Measurements from ENCODE around the gene PAFAH1B2. TPM values are rescaled to one million over a fixed set of nuclear protein-coding genes. Genes with fewer than 3 reads are reported as not detected.
A peak's percentile ranks its signal among the peaks of the same experiment; 100 is the strongest.

The PAFAH1B2 gene
- 10 to 100 TPM; 18.0 to 23.3 (median 20.9) TPM for polyA plus RNA-seq (ENCODE audit: low read depth in 6 of 6)

- H3K4me3 Mint-ChIP-seq, result peak within 1 kb of the TSS; percentile 95 to 99 (median 98)
- no peaks in the 10 kb centered on the region for H3K9me3 Mint-ChIP-seq
- H3K27ac Mint-ChIP-seq, result peak within 1 kb of the TSS; percentile 94 to 99 (median 98)
- H3K36me3 Mint-ChIP-seq, result peaks cover 0 to 14% of the 10 kb centered on the region in 2 donors
- DNase-seq, result peak; percentile 97
- H3K27me3 Mint-ChIP-seq, result peaks cover 0 to 13% (median 8%) of the 10 kb centered on the region in 3 donors
- peak; percentile 88 to 93 for ATAC-seq (ENCODE audit: low read depth in 2 of 2)
- peaks cover 26 to 48% (median 45%) of the 10 kb centered on the region in 3 donors for H3K4me1 Mint-ChIP-seq
These were observed at the start of gene PAFAH1B2 for GRCh38 chr11:117143871-117144476. TSS of gene PAFAH1B2 (plus strand) at chr11:117144287. CDS start at chr11:117152448, 8,161 bp downstream.

GRCh38 chr11:117094776-117095175 lies 49.3 kb upstream of the PAFAH1B2 start:
- ATAC-seq (ENCODE audit: low read depth in 2 of 2), result no peak
- Mint-ChIP-seq H3K27ac (peak overlapping the region in 4 of 6 donors; percentile 44 to 99 (median 91)), H3K9me3 (peaks cover 0 to 2% (median 0%) of the 10 kb centered on the region in 7 donors), H3K4me3 (peak overlapping the region; percentile 3 to 99 (median 90)), H3K4me1 (peaks cover 80 to 88% (median 83%) of the 10 kb centered on the region in 3 donors), H3K27me3 (no peaks in the 10 kb centered on the region), H3K36me3 (peaks cover 13 to 14% of the 10 kb centered on the region in 2 donors)
- no peak for DNase-seq

- Mint-ChIP-seq H3K36me3 (peaks cover 13 to 14% of the 10 kb centered on the region in 2 donors), H3K4me1 (peaks cover 73 to 82% (median 76%) of the 10 kb centered on the region in 3 donors), H3K27ac (peak overlapping the region; percentile 92 to 99 (median 98)), H3K27me3 (no peaks in the 10 kb centered on the region), H3K4me3 (peak overlapping the region; percentile 88 to 99 (median 97)), H3K9me3 (peaks cover 0 to 2% (median 0%) of the 10 kb centered on the region in 7 donors)
- no peak for DNase-seq
- ATAC-seq (ENCODE audit: low read depth in 2 of 2), result no peak
These were observed 48.6 kb upstream of the PAFAH1B2 start for GRCh38 chr11:117095284-117096161.

- peak; percentile 11 to 24 for ATAC-seq (ENCODE audit: low read depth in 2 of 2)
These were observed 47.7 kb upstream of the PAFAH1B2 start for GRCh38 chr11:117096201-117096991.

GRCh38 chr11:117097014-117097388 lies 47.1 kb upstream of the PAFAH1B2 start:
- ATAC-seq (ENCODE audit: low read depth in 2 of 2) (no peak), DNase-seq (no peak)
- H3K27ac Mint-ChIP-seq, result peak overlapping the region; percentile 98 to 99 (median 98)
- H3K4me3 Mint-ChIP-seq, result peak overlapping the region; percentile 88 to 99 (median 97)
- H3K27me3 Mint-ChIP-seq, result no peaks in the 10 kb centered on the region
- peaks cover 0 to 1% (median 0%) of the 10 kb centered on the region in 7 donors for H3K9me3 Mint-ChIP-seq
- peaks cover 9 to 13% of the 10 kb centered on the region in 2 donors for H3K36me3 Mint-ChIP-seq
- peaks cover 62 to 68% (median 67%) of the 10 kb centered on the region in 3 donors for H3K4me1 Mint-ChIP-seq

More at GRCh38 chr11:117096201-117096991, 47.7 kb upstream of the PAFAH1B2 start:
- H3K36me3 Mint-ChIP-seq, result peaks cover 13 to 14% of the 10 kb centered on the region in 2 donors
- H3K27ac Mint-ChIP-seq, result peak overlapping the region; percentile 98 to 99 (median 98)
- H3K27me3 Mint-ChIP-seq, result no peaks in the 10 kb centered on the region
- peaks cover 68 to 74% (median 72%) of the 10 kb centered on the region in 3 donors for H3K4me1 Mint-ChIP-seq
- peak; percentile 65 for DNase-seq
- H3K4me3 Mint-ChIP-seq, result peak overlapping the region; percentile 88 to 99 (median 97)
- H3K9me3 Mint-ChIP-seq, result peaks cover 0 to 2% (median 0%) of the 10 kb centered on the region in 7 donors

- H3K27me3 Mint-ChIP-seq, result no peaks in the 10 kb centered on the region
- H3K9me3 Mint-ChIP-seq, result no peaks in the 10 kb centered on the region
- DNase-seq (peak; percentile 39), ATAC-seq (ENCODE audit: low read depth in 2 of 2) (peak; percentile 17 to 20)
- H3K4me1 Mint-ChIP-seq, result peaks cover 56 to 62% (median 60%) of the 10 kb centered on the region in 3 donors
- peak overlapping the region; percentile 88 to 99 (median 97) for H3K4me3 Mint-ChIP-seq
- peak overlapping the region; percentile 98 to 99 (median 98) for H3K27ac Mint-ChIP-seq
- H3K36me3 Mint-ChIP-seq, result peaks cover 3 to 6% of the 10 kb centered on the region in 2 donors
These were observed 46.5 kb upstream of the PAFAH1B2 start for GRCh38 chr11:117097389-117098268.

- Mint-ChIP-seq H3K36me3 (no peaks in the 10 kb centered on the region), H3K4me3 (peak within 1 kb of the TSS; percentile 88 to 99 (median 97)), H3K27ac (peak within 1 kb of the TSS; percentile 99 to 100 (median 100)), H3K9me3 (no peaks in the 10 kb centered on the region), H3K4me1 (peaks cover 48 to 53% (median 53%) of the 10 kb centered on the region in 3 donors), H3K27me3 (no peaks in the 10 kb centered on the region)
- peak; percentile 94 for DNase-seq
- peak; percentile 83 for ATAC-seq (ENCODE audit: low read depth in 2 of 2)
These were observed 45.5 kb upstream of the PAFAH1B2 start, which contains the start of gene SIK3 for GRCh38 chr11:117098269-117099232. TSS of gene SIK3 (minus strand) at chr11:117098428. CDS start at chr11:117098415, 13 bp downstream.

GRCh38 chr11:117099696-117100095 lies 44.4 kb upstream of the PAFAH1B2 start:
- H3K36me3 Mint-ChIP-seq, result no peaks in the 10 kb centered on the region
- H3K4me1 Mint-ChIP-seq, result peaks cover 40 to 42% (median 41%) of the 10 kb centered on the region in 3 donors
- DNase-seq (no peak), ATAC-seq (ENCODE audit: low read depth in 2 of 2) (no peak)
- no peaks in the 10 kb centered on the region for H3K27me3 Mint-ChIP-seq
- H3K4me3 Mint-ChIP-seq, result peak overlapping the region in 7 of 8 donors; percentile 42 to 96 (median 91)
- H3K27ac Mint-ChIP-seq, result peak overlapping the region; percentile 99 to 100 (median 100)
- no peaks in the 10 kb centered on the region for H3K9me3 Mint-ChIP-seq

- no peak for ATAC-seq (ENCODE audit: low read depth in 2 of 2)
- Mint-ChIP-seq H3K27ac (peak overlapping the region; percentile 10 to 99 (median 82)), H3K4me1 (peaks cover 31 to 34% (median 33%) of the 10 kb centered on the region in 3 donors), H3K9me3 (no peaks in the 10 kb centered on the region), H3K27me3 (no peaks in the 10 kb centered on the region), H3K36me3 (no peaks in the 10 kb centered on the region), H3K4me3 (peak overlapping the region in 2 of 8 donors; percentile 29 to 96)
- no peak for DNase-seq
These were observed 43.5 kb upstream of the PAFAH1B2 start for GRCh38 chr11:117100556-117100955.

- Mint-ChIP-seq H3K27me3 (no peaks in the 10 kb centered on the region), H3K9me3 (no peaks in the 10 kb centered on the region)
- no peak for ATAC-seq (ENCODE audit: low read depth in 2 of 2)
These were observed 36.1 kb upstream of the PAFAH1B2 start for GRCh38 chr11:117107701-117108590.

More at GRCh38 chr11:117107701-117108590, 36.1 kb upstream of the PAFAH1B2 start:
- Mint-ChIP-seq H3K27ac (no peak overlapping the region), H3K36me3 (no peaks in the 10 kb centered on the region), H3K4me3 (no peak overlapping the region), H3K4me1 (peaks cover 0 to 4% (median 4%) of the 10 kb centered on the region in 3 donors)
- no peak for DNase-seq

All from naive B cell (primary cell).